HG03135 (cell line): Measurements from ENCODE around the gene CDH4.

ENCODE experiments used
- ATAC-seq: cut with Tn5 transposase; IDR thresholded peaks from one replicate; pipeline ENCODE4 v1.9.1; 2021; ENCODE audit warnings: mild to moderate bottlenecking, moderate library complexity; ENCODE audit not compliant: unreplicated experiment

Gene CDH4

DNA sequence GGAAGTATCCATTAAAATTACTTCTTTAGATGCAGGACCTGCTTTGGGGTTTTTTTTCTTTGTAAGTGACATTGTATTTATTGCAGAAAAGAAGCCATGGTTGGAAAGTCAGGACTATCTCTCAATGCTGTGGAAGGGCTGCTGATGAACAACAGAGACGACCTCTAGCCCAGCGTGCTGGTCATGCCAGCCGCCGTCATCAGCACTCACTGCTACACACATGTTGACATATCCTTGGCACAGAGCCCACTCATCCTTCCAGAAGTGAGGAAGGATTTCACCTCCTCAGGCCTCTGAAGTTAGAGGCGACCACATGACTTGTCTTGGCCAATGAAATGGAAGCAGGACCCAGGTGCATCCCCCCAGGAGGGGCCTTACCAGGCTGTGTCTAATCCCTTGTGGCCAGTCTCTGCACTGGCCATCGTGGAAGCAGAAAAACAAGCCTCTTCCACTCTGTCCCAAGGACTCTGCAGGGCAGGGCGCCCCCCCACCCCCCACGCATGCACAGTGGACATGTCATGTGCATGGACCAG lies 470.2 kb downstream of the CDH4 start:
- ATAC-seq: no peak

DNA sequence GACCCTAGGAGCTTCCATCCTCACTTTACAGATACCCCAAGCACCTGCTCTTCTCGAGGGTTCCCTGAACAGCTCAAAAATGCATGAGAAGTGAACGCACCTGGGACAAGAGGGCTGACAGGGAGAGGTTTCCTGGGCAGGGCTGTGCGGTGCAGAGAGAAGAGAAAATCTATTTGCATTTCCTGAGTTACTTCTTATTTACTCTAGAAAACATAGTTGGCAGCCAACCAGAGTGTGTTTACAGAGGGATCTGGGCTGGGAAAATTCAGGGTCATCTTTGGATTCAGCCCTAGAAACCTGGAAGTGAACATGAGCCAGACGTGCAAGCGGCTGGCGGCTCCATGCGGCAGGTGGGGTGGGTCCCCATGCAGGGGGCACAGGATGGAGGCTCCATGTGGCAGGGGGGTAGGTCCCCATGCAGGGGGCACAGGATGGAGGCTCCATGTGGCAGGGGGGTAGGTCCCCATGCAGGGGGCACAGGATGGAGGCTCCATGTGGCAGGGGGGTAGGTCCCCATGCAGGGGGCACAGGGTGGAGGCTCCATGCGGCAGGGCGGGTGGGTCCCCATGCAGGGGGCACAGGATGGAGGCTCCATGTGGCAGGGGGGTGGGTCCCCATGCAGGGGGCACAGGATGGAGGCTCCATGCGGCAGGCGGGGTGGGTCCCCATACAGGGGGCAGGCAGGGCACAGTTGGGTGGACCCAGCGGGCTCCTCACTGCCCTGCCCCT lies 471.6 kb downstream of the CDH4 start:
- no peak for ATAC-seq

DNA sequence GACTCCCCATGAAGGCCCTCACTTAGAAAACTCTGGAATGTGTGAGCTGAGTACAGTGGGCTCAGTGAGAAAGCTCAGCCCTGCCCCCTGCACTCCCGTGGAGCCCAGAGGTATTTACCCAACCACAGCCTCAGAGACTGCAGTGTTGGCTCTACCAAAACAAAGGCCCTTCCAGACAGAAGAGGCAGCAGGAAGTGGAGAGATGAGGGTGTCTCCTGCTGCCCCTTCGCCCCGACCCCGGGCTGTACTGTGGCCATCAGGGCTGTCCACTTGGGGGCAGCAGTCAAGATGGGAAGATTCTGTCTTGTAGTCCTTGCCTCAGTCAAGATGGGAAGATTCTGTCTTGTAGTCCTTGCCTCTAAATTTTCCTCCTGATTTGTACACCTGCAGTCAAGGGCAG lies 472.3 kb downstream of the CDH4 start:
- ATAC-seq: no peak

DNA sequence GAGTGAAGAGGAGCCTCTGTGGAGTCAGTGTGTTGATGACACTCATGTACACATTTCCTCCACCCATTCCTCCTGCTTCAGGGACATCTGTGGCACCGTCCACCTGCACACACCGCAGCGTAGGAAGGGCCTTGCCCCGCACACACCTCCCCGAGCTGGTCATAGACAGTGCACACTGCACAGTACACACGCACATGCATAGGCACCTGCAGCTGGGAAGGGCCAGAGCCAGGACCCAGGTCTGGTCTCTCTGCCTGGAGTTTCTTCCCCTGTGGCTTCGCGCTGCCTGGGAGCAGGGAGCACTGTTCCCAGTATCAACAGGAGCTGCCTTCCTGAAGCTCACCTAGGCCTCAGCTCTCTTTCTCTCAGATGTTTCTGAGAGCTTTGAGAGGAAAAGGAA lies 473.1 kb downstream of the CDH4 start:
- no peak for ATAC-seq

- ATAC-seq: no peak
Observed at GRCh38 chr20:61725966-61726365, 473.9 kb downstream of the CDH4 start.

DNA sequence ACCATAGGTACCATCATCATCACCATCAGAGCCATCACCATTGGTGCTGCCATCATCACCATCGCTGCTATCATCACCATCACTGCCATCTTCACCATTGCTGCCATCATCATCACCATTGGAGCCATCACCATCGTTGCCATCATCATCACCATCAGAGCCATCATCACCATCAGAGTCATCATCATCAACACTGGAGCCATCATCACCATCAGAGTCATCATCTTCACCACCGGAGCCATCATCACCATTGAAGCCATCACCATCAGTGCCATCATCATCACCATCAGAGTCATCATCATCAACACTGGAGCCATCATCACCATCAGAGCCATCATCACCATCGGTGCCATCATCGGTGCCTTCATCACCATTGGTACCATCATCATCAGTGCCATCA lies 474.9 kb downstream of the CDH4 start:
- ATAC-seq: no peak

DNA sequence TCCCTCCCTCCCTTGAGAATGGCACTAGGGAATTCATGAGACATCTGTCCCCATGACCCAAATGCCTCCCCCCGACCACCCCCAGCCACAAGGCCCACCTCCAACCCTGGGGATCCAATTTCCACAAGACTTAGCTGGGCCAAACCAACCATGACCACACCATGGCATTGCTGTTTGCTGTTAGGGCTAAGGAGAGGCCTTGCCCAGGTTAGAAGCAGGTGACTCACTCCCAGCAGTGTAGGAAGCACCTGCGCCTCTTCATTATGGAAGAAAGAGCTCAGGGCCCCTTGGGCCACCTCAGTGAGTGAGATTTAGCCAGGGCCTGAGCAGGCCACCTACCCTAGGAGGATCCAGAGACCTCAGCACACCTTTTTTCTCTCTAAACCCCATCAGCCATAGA lies 475.7 kb downstream of the CDH4 start:
- ATAC-seq: no peak

DNA sequence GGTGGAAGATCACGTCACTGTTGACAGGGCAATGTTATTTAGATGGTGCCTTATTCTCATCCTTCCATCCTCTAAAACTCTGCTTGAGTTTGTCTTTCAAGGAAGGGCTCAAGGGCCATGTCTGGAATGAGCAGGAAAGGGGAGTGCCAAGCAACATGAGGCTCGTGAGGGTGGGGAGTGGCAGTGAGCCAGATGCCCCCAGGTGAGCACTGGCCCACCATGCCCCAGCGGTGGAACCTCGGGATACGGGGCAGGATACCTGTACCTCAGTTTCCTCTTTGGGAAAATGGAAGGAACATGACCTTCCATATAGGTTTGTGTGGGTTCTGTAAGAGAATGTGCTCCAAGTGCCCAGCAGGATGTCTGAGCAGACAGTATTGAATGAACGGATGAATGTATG lies 476.3 kb downstream of the CDH4 start:
- ATAC-seq: no peak

DNA sequence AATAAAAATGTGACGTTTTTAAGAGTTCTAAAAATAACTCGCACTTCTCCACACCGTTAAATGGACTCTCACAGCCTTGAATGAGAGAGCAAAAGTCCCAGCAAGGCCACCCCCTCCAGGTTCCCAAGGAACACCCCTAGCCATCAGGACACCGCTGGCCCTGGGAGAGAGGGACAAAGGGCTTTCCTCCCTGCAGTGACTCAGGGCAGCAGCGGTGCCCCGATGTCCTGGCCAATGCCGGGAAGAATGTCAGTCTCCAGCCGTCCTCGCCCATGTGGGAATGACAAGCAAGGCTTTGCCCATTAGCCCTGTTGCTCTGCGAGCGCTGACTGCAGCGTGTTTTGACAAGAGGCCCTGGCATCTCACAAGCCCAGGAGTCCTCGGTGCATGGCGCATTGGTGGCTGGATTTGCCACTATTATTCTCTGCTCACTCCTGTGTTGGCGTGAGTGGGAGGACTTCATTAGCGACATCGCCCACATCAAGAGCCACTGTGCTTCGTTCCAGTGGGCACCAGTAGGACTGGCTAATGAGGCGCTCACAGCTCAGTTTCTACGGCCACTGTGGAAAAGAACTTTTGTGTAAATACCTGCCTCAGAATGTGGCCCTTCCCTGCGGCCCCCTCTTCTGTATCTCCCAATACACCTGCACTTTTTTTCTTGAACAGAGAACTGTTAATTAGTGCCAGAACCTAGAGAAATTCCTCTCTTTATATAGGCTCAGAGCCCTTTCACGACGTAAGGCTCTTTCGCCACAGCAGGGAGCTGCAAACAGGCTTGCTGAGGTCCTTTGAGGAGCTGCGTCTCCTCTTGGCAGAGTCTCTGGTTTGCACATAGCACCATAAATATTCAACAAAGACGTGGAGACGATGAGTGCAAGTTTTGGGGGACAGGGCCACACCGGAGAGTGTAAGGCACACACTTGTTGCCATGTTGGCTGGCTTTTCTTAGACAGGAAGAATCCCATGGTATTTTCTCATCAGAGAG lies 477.0 kb downstream of the CDH4 start:
- ATAC-seq: no peak

DNA sequence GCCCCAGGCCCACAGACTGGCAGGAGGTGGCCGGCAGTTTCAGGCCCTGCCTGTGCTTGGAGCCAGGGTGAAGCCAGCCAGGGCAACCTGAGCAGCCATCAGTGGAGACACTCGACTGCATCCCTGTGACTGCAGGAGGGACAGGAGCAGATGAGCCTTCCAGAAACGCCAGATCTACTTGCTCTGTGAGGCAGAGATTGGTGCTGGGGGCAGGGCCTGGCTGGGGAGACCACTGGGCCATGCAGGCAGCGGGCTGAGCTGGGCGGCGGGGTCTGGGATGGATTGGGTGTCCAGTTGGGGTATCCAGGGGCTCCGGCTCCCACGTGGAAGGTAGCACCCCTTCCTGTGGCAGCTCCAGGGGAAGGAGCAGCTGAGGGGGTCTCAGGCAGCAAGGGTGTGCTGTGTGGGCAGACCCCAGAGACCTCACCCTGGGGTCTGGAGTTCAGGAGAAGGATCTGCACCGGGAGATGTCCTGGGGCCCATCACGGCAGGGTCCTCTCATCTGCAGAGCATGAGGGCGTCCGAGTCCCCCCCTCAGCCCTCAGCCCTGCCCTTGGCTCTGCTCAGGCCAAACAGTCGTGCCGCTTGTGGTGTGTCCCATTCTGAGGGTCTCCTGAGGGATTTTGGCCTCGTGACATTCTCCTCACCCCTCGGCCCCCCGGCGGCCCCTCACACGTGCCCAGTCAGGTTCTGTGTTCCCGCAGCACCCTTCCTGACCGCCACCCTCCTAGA lies 478.7 kb downstream of the CDH4 start:
- ATAC-seq: no peak

- no peak for ATAC-seq
Observed at GRCh38 chr20:61731363-61732181, 479.5 kb downstream of the CDH4 start.

GRCh38 chr20:61732511-61733210 lies 480.6 kb downstream of the CDH4 start:
- ATAC-seq: no peak

- no peak for ATAC-seq
Observed at GRCh38 chr20:61733216-61733615, 481.2 kb downstream of the CDH4 start.

GRCh38 chr20:61733891-61734732 lies 482.1 kb downstream of the CDH4 start:
- ATAC-seq: no peak

- no peak for ATAC-seq
Observed at GRCh38 chr20:61734733-61735502, 482.9 kb downstream of the CDH4 start.

- no peak for ATAC-seq
Observed at GRCh38 chr20:61735503-61735785, 483.4 kb downstream of the CDH4 start.

GRCh38 chr20:61736001-61736635 lies 484.1 kb downstream of the CDH4 start:
- ATAC-seq: no peak
